NCI-H446 treated with DMSO at 0.1 percent for 48 hours (cell line): Measurements from ENCODE around the gene CPTP.

Experiments used
- DNase-seq: peaks from one replicate; lab custom pipeline; 2025; lab: John Stamatoyannopoulos, UW

Gene CPTP

GRCh38 chr1:1320666-1321448 lies 3.7 kb upstream of the CPTP start:
- DNase-seq = no peak

GRCh38 chr1:1321477-1321876 lies 3.1 kb upstream of the CPTP start:
- no peak for DNase-seq

GRCh38 chr1:1322418-1322817 lies 2.2 kb upstream of the CPTP start:
- DNase-seq = no peak

GRCh38 chr1:1322952-1323351 lies 1.6 kb upstream of the CPTP start:
- no peak for DNase-seq

GRCh38 chr1:1324084-1324523 lies 498 bp upstream of the CPTP start:
- no peak for DNase-seq

GRCh38 chr1:1325288-1326074 lies 879 bp downstream of the CPTP start:
- no peak for DNase-seq

- DNase-seq = no peak
These were observed 1.5 kb downstream of the CPTP start for GRCh38 chr1:1326075-1326605.

- DNase-seq = no peak
These were observed 2.7 kb downstream of the CPTP start for GRCh38 chr1:1327291-1327690.

GRCh38 chr1:1328254-1328653 lies 3.7 kb downstream of the CPTP start:
- DNase-seq = no peak

GRCh38 chr1:1329304-1330210 lies 5.0 kb downstream of the CPTP start:
- no peak for DNase-seq

- no peak for DNase-seq
These were observed 5.9 kb downstream of the CPTP start for GRCh38 chr1:1330366-1331067.

GRCh38 chr1:1331068-1331965 lies 6.7 kb downstream of the CPTP start, which contains the start of gene TAS1R3:
TAS1R3 (plus strand) TSS chr1:1331280; CDS start chr1:1331346, 66 bp downstream.
- no peak for DNase-seq

GRCh38 chr1:1332031-1332755 lies 7.6 kb downstream of the CPTP start:
- DNase-seq = no peak

- no peak for DNase-seq
These were observed 8.3 kb downstream of the CPTP start for GRCh38 chr1:1332774-1333480.

GRCh38 chr1:1333551-1334241 lies 9.1 kb downstream of the CPTP start:
- no peak for DNase-seq

- no peak for DNase-seq
These were observed 10.2 kb downstream of the CPTP start for GRCh38 chr1:1334835-1335234.

GRCh38 chr1:1335283-1335682 lies 10.7 kb downstream of the CPTP start:
- no peak for DNase-seq

GRCh38 chr1:1335792-1336248 lies 11.2 kb downstream of the CPTP start:
- no peak for DNase-seq
